ENCODE measurements around the gene PSD4.

Gene PSD4

DNA sequence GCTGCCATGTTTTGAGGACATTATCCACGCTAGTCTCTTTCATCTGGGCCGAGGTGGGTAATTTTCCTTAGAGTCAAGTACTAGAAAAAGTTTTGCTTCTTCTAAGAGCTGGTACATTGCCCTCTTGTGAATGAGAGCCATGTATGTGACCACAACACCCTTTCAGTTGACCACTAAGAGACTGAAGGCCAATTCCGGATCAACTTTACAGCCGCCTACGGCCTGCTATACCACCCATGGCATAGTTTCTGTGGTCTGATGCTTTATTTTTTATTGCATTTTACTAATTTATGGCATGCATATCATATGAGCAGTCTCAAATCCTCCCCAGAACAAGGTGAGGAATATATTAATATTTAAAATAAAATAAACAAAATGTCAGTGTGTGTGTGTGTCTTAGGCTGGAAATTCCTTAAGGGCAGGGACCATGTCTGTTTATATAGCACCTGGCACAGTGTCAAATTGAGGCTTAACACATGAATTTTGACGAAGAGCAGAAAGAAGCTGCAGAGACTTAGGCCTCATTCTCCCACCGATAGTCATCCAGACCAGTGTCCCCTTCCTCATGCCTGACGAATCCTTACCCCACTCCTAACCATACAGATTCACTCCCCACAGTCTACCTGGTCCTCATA is 35.4 kb downstream of the PSD4 start:
- DNase-seq = no peak

DNA sequence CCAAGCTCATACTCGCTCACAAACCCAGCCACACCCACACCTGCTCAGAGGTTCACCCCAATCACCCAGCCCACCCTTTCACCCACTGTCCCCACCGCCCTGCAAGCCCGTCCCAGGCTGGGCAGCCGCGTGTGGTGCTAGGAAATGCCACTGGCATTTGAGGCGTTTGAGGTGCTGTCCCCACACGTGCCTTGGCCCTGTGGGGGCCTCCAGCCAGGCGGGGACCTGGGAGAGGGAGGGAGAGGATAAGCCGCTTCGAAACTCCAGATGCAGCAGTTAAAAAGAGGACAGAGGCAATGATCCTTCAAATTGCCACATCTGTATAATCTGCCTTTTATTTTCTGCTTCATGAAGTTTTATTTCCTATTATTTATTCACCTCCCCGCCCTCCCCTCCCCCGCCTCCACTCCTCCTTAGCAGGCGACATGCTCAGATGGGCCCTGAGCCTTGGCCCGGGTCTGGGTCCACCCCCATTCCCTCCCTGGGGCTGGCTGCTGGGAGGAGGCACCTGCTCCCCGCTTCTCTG is 35.9 kb downstream of the PSD4 start:
- no peak for DNase-seq

DNA sequence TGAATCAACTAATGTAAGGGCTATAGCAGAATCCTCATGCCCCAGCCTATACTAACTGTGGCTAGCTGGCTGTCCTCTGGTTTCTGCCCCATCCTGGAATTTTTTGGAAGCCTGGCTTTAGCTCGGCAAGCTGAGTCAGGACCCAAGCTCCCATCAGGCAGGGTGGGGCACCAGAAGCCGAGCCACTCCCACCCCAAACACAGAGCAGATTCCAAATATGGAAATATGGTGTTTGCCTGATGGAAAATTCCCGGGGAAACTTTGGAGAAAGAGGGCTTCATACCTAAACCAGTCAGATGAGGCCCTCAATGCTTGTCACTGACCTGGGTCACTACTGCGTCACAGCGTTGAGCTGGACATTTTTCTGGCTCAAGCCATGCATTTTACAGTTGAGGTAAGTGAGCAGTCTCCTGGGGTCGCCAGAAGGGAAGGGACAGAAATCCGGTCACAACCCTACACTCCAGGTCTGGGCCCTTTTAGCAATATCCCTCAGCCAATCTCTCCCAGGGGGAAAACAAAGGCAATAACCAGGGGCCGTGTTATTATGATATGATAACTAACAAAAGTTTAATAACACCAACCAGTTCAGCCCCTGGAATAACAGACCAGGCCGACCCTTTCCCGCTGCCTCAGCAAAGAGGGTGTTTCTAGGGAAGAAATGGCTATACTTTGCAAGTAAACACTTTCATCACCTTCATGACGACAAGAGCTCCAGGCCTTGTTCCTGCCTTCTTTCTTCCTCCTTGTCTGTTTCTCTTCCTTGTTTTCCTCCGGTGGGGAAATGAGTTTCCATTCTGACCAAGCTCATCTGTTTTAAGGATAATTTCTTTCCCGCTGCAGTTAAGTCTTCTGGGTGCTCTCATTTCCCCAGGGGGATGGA is 37.7 kb downstream of the PSD4 start:
- DNase-seq = no peak

DNA sequence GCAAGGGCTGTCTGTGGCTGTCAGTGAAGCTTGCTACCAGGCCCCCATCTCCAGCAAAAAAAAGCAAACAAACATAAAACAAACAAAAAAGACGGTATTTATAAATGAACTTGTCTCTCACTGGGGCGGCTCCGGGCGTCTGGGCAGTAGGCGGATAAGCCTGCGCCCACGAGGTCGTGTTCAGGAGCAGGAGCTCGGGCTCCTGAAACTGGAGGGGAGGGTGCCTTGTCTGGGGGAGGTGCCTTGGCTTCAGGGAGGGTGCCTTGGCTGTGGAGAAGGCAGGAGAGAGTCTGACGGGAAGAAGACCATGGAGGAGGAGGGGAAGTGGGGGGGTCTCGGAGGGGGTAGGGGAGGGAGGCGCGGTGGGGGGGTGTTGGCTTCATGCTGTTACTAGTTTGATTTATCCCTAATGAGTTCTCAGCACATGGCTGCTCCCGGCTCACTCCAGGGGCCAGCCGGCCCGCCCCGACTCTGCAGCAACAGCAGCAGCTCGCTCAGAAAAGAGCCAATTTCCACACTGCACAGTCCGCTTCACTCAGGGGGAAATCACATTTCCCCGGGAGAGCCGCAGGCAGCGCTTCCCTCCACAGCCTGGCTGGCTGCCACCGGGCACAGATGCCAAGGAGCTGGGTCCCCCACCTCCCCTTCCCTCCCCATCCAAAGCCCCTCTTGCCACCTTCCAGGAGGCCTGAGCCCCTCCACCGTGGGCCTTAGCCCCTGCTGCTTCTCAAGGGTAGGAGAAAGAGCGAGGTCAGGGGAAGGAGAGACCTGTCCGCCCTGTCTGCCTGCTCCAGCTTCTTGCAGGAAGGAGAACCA is 38.7 kb downstream of the PSD4 start:
- no peak for DNase-seq

DNA sequence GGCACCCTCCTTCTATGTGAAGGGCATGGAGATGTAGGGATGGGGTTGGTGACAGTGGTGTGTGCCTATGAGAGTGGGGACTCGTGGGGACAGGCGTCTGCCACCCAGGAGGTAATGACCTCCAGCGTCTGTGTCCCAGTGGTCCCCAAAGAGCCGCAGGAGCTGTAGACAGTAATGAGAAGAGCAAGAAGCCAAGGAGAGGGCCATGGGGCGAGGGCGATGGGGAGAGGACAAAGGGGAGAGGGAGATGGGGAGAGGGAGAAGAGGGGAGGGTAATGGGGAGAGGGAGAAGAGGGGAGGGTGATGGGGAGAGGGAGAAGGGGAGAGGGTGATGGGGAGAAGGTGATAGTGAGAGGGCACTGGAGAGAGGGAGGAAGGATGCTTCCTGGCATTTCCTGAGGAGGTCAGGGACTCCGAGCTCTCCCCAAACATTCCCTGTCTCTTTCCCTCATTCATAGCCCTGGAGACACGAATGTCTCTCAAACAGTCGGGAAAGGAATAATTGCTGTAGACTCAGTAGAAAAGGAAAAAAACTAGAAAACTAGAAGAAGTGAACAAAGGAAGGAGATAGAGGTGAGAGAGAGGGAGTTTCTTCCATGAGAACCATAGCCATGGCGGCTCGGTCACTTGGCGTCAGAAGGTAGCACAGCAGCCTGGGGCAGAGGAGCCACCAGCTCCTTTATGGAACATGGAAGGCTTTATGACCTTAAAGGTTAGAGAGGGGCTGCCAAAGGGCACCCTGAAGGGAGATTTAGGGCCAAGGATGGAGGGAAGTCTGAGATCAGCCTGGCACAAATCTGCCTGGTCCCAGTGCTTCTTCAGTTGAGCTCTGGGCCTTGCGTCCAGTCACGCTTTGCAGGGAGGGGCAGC is 39.5 kb downstream of the PSD4 start:
- no peak for DNase-seq

DNA sequence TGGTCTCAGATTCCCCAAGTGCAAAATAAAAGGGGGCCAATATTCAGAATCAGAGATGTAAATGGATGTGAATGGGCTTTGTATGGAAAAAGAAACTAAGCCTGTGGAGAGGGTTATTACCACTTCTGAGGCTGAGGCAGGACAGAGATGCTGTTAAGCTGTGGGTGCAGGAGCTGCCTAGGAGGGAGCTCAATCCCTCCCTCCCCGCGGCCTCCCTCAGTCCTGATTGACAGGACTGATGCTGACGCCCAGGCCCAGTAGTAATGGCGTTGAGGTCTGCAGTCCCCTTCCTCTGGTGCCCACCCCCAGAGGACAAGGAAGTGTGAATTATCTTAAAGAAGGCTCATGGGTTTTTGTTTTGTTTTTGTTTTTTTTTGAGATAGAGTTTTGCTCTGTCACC is 40.4 kb downstream of the PSD4 start:
- DNase-seq = no peak

DNA sequence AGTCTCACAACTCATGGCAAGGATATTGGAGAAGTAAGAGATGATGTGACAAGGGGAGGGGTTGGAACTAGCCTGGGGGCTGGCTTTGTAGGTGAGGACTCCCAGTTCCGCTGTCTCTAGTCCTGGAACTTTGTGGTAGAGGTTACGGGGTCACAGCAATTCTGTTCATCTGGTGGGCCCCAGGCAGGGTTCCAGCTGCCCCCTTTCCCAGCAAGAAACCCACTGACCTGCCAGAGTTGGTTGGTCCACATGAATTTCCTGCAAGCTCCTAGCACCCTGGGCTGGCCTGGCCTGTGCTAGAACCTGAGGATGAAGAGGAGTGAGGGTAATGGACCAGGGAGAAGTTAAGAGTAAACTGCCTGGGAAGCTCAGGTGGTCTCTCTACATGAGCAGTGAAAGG is 41.3 kb downstream of the PSD4 start:
- DNase-seq = no peak

DNA sequence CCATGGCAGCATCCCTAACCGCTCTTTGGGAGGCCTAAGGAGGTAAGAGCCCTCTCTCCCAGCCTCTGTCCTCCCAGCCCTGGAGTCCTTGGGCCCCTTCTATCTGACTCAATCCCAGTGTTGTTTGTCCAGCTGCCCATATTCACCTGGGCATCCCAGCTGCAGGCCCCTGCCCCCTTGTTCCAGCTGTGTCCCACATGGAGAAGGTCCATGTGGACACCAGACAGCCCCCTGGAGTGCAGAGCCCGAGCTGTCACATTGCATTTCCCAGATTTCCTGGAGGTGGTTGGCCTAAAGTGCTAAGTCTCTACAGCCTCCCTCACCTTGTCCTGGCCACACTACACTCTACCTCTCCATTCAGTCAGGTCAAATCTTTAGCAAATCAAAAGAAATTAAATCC is 42.5 kb downstream of the PSD4 start:
- no peak for DNase-seq

DNA sequence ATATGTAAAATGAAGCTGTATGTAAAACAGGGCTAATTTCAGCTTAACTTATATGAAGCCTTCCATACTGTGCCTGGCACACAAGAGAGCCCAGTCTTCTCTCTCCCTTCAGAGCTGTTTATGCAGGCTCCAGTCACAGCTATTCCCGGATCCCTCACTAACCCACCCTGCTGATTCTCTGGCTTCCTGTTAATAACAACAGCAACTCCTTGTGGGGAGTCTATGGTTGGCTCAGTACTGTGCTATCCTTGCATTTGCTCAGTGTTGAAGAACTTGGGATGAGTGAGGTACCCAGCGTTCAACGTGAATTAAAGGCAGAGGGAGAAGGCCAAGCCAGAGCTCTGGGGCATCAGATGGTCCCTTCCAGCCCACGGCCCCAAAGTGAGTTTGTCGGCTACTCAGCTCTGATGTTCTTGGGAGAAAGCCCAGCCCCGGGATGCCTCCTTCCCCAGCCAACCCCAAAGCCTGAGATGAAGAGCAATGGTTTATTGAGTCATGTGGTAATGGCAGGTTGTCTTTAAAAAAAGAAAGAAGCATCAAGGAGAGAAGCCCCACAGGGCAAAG is 43.2 kb downstream of the PSD4 start:
- DNase-seq = no peak

DNA sequence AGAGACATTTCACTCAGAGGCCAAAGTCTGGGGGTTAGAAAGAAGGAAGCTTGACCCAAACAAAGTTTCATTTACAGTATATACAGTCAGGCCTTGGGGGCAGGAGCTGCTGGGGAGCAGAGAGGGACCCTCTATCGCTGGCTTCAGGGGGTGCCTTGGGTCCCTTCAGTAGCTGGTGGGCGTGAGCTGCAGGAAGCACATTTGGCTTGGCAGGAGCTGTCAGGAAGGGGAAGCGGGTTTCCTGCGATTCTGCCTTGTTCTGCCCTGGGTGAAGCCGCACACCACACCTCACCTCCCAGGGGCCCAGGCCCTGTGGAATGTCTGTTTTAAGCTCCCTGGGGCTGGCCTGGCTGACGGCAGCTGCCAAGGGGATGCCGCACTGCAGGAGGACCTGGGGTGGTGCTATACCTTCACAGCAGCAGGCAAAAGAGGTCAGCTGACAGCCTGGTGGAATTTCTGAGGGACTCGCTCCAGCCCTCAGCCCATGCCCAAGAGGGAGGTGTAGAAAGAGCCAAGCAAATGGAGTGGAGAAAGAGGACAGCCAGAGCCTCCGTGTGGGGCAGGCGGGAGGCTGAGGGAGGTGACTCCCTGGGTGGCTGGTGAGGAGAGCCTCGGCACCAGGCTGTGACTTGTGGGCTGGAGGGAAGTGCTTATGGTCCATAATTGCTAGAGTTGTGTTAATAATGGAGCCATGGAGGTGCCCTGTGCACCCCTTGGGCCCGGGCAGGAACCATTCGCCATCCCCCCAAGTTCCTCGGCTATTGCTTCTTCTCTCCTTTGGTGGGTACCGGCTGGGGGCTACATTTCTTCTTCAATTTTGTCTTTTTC is 43.9 kb downstream of the PSD4 start:
- no peak for DNase-seq

DNA sequence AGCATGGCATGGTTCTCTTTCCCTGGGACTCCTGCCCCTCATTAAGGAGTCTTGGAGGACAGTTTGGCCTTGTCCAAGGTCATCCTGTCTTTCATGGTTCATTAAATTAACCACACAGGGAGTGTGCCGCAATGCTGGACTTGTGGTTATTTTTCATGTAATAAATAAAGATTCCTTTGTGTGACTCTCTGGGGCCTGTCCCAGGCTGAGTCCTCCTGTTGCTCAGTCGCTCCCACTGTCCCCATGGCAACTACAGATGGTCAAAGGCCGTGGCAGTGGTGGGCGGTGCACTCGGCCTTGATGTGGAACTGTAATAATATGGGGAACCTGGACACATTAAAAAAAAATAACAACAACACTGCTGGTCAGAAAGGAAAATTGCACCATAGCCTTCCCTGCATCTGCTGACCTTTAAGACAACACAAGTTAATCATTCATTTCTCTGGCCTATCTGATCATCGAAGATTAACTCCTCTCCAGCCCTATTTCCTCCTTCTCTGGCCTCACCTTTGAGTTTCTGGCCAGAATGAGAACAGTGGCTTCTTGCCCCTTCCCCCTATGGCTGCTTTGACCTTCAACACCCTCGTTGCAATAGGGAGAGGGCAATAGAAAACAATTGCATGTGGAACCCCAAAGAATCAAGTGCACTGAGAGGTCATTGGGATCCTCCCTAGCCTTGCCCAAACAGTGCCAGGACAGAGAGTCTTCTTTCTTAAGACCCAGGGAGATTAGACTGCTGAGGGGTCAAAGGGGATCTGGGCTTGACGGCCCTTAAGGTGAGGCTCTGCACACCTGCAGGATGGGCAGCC is 44.7 kb downstream of the PSD4 start:
- DNase-seq = no peak

DNA sequence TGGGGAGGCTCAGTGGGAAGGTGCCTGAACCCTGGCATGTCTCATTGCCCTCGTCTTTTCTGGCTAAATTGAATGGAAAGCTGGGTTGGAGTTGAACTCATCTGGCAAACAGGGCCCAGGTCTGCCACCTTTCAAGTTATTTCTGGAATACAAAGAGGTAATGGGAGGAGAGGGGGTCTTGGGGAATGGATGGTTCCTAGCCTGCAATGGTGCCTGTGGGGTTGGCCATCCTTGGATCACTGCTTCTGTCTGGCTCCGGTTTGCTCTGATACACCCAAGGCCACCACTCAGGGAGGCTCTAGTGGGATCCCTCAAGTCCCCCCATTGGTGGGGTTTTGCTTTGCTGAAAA is 45.3 kb downstream of the PSD4 start:
- DNase-seq = no peak

DNA sequence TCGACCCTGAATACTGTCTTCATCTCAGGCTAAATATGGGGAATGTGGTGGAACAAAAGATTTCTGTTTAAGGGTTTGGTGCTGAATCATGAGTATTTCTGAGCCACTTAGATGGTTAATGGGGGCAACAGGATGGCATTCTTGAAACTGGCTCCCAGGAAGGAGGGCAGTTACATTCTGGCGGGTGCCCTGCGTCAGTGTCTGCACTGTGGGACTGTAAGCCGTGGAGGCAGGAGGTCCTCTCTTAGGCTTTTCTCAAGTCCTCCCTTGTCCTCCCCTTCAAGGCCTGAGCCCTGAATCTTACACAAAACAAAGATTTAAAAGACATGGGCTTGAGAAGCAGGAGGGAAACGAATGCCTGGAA is 45.7 kb downstream of the PSD4 start:
- no peak for DNase-seq

DNA sequence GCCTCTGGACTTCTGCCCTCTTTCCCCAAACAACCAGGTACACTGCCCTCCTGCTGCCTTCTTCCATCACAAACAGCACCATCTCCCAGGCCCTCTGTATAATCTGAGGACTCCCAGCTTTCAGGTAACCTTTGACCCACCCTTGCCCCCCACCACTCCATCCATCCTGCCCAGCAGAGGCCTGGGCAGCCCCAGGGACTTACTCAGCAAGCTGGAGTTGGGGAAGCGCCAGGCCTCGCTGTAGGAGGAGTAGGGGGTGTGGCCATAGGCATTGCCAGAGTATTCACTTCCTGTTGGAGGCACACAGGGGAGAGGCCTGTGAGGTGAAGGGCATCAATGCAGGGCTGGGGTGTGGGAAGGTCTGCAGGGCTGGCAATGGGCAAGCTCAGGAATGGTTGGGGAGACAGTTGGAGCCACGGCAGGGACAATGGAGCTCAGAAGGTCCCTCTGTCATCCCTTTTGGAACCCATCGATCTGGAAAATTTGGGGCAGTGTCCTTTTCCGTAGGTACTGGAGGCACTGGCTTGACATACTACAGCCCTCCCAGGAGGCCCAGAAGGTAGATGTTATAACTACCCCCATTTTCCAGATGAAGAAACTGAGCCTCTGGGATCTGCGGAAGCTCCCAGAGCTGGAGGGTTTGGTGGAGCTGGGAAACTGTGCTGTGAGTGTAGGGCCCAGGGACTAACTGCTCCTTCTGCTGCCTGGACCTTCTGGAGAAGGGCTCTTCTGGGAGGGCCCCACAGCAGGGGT is 46.3 kb downstream of the PSD4 start:
- no peak for DNase-seq

DNA sequence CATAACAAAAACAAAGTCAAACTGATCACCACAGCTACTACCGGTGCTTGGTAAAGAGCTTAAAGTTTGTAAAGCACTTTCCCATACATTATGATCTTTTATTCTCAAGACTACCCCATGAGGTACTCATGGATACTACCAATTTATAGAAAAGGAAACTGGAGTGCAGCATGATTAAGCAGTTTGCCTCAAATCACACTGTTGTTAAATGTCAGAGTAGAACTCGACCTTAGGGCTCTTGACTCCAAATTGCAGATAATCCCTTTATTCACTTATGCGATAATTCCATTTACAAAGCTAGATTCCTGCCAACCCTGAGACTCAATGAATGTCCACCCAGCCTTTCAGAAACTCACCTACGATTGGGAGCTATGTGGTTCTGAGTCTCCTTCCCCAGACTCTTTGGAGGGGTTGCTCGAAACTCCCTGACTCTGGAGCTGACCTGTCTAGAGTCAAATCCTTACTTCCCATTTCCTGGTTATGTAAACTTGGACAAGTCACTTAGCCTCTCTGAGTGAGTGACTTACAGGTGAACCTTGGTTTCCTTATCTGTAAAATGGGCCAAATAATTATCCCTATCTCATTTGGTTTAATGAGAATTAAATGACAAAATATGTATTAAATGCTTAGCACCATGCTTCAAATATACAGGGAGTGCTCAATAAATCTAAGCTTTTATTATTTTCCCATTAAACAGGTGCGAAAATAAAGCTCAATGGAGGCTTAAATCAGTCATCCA is 47.4 kb downstream of the PSD4 start:
- no peak for DNase-seq

DNA sequence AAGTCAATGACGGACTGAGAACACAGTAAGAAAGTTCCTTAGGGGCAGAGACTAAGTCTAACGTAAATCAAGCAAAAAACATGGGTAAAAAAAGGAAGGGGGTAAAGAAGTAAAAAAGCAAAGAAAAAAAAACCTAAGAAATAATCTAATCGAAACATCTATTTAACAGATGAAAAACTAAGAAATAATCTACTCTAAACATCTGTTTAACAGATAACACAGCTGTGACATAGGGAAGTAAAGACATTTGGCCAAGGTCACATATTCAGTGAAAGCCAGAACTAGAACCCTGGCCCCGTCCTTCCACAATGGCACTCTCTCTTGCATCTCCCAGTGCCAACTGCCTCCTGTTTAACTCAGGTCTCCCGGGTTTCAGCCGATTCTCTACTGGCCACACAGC is 48.1 kb downstream of the PSD4 start:
- DNase-seq = no peak

DNA sequence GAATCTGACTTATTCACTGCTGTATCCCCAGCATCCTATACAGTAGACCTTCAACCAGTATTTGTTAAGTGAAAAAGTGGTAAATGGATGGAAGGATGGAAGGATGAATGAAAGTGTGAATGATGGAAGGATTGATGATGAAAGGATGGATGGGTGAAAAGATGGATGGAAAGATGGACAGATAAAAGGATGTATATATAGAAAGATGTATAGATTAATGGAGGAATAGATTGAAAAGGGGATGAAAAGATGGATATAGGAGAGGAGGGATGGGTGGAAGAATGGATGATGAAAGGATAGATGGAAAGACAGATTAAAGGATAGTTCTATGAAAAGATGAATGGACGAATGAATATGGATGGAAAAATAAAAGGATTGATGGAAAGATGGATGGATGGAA is 50.0 kb downstream of the PSD4 start:
- no peak for DNase-seq

DNA sequence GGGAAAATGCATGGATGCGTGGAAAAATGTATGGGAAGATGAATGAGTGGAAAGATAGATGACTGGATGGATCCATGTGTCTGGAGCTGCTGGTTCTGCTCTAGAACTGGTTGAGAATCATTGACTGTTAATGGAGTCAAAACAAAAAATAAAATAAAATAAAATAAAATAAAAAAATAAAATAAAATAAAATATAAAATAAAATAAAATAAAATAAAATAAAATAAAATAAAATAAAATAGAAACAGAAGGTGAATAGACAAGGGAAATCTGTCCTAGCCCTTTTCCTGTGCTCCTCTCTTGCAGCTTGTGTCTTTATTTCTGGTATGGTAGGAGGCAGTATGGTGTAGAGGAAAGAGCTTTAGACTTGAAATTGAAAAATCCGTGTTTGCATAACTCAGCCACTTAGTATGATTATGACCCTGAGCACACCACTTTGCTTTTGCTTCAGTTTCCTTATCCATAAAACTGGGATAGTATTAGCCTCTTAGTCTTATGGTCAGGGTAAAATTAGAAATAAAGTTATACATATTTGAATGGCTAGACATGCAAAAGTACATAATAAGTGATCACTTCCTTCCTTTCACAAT is 51.0 kb downstream of the PSD4 start:
- no peak for DNase-seq
